ENCODE results near the gene GANAB.
"Not testable (repeated sequence)": the region's sequence is repeated elsewhere in the genome, so short reads cannot be mapped to it uniquely, and the experiment has no call there.

GANAB gene

DNA sequence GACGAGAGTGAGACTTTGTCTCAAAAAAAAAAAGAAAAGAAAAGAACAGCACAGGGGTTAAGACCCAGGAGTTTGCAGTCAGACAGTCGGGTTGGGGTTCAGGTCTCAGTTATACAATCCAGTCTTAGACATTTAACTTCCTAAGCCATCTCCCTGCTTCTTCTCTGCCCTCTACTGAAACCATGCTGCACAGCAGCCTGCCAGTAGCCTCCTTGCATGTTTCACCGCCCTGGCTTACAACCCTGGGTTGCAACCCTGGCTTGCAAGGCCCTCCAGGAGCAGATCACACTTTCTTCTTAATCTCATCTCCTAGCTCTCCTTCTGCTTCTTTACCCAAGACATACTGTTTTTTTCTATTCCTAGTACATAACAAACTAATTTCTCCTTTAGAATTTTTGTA is 18.7 kb downstream of the GANAB start:
- DNase-seq (ENCODE audit: extremely low read depth in 1 of 2, low read depth in 1 of 2), result no peak

DNA sequence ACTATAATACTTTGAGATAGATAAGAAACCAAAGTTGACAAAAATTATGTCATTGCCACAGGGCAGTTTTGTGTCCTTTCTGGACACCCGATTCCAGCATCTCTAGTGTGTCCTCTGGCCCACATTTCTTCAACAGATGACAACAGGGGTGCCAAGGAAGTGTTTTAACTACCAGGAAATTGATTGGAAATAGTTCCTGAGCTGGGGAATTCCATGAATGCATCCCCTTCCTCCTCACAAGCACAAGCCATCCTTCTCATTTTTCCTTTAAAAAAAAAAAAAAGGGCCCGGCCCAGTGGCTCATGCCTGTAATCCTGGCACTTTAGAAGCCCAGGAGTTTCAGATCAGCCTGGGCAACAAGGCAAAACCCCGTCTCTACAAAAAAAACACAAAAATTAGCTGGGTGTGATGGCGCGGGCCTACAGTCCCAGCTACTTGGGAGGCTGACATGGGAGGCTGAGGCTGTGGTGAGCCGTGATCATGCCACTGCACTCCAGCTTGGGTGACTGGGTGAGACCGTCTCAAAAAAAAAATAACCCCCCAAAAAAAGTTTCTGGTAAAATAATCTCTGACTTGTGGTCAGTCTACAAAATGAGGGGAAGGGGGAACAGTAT is 23.8 kb downstream of the GANAB start:
- no peak for DNase-seq (ENCODE audit: extremely low read depth in 1 of 2, low read depth in 1 of 2)

DNA sequence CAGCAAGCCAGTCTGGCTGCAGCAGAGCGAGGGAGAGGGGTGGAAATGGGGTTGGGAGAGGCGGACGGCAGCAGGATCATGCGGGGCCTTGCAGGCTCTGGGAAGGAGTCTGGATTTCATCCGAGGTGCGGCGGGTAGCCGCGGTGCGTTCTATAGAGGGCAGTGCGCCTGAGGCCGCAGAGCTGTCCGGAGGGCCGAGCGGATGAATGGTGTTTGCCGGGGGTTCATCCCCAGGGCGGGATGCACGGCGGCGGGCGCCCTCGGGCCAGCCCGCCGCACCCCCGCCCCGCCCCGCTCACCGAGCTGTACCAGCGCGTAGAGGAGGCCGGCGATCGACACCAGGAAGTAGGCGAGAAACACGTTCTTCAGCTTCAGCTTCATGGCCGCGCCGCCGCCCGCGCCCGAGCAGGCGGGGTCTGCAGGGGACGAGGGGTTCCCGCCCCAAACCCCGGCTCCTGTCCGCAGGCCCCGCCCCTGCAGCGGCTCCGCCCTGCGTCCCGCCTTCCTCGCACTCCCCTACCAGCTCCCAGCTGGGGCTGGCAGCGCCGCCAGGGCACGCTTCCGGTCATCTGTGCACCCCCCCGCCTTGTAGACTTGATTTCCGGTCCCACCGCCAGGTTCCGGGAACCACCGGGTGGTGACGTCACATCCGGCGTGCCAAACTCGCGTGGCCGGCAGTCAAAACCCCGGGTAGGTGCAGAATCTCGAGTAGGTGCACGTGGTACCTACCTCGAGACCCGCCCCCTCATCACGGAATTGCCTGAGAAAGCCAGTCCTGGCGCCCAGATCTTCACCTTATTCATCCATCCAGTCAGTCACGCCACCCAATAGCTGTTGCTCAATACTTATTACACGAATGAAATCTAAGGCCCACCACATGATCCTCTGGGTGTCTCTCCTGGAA is 24.6 kb downstream of the GANAB start, which contains the start of gene B3GAT3:
Gene B3GAT3, minus strand, starts transcription at position 420 of the 904 bp plus-strand sequence. Its CDS starts 39 bp downstream, at position 381.
- peak; percentile 94 for DNase-seq (ENCODE audit: extremely low read depth in 1 of 2, low read depth in 1 of 2)

DNA sequence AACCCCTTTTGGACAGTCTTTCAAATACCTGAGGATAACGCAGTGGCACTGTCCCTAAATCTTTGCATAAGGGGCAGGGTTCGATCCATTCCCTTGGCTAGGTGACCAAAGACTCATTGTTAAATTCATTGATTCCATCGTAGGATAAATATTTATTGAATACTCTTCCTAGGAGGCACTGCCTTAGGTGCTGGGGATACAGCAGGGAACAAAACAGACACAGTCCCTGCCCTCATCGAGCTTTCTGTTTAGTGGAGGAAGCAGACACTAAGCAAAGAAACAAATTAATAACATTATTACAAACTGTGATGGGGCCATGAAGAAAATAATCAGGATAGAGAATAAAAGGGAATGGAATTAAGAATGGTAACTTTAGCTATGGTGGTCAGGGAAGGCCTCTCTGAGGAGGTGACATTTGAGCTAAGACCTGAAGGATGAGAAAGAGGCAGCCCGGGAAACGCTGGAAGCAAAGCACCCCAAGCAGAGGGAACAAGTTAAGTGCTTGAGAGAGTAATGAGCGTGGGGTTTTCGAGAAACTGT is 25.3 kb downstream of the GANAB start:
- no peak for DNase-seq (ENCODE audit: extremely low read depth in 1 of 2, low read depth in 1 of 2)

DNA sequence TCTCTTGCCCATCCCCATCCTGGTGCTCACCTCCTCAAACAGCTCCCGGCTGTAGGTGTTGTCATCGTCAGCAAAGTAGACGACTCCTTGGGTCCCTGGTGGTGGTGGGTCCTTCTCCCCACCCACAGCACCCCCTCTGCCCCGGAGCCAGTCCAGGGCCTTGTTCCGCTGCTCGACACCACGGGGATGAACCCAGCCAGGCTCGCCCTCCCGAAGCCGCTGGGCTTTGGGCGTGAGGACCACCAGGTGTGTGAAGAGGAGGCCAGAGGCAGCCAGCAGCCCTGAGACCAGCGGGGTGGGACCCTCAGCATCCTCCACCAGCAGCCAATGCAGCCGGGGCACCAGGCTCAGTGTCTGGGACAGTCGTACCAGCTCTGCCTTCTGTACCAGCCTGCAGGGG is 29.5 kb downstream of the GANAB start:
- not testable (repeated sequence) for DNase-seq (ENCODE audit: extremely low read depth in 1 of 2, low read depth in 1 of 2)

DNA sequence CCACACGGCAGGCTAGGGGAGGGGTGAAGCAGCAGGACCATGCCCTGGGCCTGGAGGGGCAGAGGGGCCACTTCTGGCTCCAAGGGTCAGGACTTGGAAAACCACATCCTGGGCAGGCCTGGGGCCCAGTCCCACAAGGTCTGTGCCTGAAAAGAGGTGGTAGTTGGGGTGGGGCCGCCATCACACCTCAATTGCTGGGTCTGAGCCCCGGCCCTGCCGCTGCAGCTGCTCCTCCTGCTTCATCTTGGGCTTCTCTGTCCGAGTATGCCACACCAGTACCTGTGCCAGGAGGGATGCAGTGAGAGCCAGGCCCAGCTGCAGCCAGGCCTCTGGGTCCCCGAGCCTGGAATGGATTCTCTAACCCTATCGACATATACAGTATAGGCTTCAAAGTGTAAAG is 30.9 kb downstream of the GANAB start:
- DNase-seq (ENCODE audit: extremely low read depth in 1 of 2, low read depth in 1 of 2), result no peak

DNA sequence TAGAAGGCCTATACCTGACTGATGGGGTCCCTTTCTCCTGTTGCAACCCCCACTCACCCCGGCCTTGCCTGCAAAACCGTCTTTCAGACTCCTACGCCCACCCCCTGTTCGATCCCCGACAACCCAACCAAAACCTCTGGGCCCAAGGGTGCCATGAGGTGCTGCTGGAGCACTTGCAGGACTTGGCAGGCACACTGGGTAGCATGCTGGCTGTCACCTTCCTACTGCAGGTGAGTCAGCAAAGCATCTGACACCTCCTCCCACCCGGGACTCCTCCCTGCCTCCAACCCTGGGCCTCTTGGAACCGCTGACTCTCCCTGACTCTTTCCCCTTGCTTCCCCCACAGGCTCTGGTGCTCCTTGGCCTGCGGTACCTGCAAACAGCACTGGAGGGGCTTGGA is 32.1 kb downstream of the GANAB start:
- no peak for DNase-seq (ENCODE audit: extremely low read depth in 1 of 2, low read depth in 1 of 2)

DNA sequence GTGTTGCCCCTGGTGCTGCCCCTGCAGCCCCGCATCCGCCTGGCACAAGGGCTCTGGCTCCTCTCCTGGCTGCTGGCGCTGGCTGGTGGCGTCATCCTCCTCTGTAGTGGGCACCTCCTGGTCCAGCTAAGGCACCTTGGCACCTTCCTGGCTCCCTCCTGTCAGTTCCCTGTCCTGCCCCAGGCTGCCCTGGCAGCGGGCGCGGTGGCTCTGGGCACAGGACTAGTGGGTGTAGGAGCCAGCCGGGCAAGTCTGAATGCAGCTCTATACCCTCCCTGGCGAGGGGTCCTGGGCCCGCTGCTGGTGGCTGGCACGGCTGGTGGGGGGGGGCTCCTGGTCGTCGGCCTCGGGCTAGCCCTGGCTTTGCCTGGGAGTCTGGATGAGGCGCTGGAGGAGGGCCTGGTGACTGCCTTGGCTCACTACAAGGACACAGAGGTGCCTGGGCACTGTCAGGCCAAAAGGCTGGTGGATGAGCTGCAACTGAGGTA is 33.1 kb downstream of the GANAB start:
- no peak for DNase-seq (ENCODE audit: extremely low read depth in 1 of 2, low read depth in 1 of 2)

DNA sequence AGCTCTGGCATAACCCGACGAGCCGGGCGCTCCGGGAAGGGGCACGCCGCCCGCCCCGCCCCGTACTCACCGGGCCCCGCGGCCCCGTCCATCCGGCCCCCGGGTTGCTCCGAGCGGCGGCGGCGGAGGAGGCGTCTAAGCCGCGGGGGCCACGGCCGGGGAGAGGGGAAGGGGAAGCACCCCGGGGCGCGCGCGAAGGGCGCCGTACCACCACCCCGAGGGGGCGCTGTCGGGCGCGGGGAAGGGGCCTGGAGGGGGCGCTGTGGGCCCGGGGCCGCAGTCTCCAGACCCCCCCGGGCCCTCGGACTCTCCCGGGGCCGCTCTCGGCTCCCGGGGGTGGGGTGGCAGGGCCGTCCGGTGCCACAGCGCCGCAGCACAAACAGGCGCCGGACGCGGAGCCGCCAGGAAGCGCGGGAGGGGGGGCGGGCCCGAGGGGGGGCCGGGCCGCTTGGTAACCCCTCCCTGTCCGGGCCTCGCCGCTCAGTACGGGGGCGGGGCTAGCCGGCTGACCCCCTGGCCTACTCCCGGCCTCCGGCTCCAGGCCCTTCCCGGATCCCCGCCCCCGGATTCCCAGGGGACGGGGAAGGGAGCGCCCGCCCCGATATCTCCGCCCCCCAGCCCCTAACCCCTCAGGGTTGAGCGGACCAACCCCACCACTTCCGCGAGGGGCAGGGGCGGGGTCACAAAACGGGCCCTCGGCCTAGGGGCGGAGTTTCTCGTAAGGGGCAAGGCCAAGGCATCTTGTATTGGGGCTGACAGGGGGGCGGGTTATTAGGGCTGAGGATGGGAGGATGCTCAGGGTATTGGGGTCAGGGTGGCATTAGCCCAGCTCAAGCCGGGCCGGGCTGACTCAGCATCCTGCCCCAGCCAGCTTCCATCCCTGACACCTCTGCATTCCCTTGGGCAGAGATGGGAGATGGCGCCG is 33.8 kb downstream of the GANAB start, which contains the start of the genes EML3 and ROM1:
Gene EML3, minus strand, starts transcription at position 410 of the 925 bp plus-strand sequence. Its CDS starts 318 bp downstream, at position 92.
Gene ROM1, plus strand, starts transcription at position 892 of the 925 bp plus-strand sequence. Its CDS starts 25 bp downstream, at position 917.
- peak; percentile 68 to 79 for DNase-seq (ENCODE audit: extremely low read depth in 1 of 2, low read depth in 1 of 2)

DNA sequence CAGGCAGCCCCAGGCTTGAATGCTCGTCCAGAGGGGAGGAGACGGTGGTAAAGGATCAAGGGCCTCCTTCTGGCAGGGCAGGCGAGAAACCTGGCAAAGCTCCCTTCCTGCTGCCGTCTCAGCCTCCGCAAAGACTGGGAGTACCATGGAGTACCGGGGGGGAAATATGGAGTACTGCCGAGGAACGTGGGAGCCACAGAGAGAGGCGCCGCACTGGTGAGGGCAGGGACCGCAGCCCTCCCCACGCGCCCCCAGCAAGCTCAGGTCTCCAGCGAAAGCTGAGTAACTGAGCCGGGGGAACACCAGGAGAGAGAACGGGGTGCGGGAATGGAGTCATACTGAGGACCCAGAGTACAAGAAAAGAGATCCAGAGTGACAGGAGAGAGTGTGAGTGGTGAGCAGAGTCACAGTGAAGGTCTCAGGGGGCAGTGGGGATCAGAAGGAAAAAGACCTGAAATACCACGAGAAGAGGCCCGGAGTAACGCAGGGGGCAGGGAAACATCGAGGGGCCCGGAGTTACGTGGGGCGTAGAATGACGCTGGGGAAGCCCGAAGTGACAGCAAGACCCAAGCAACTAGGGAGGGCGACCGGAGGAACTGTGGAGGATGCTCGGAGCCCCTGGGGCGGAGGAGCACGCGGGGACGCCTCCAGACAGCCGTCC is 34.6 kb downstream of the GANAB start:
- DNase-seq (ENCODE audit: extremely low read depth in 1 of 2, low read depth in 1 of 2), result no peak

DNA sequence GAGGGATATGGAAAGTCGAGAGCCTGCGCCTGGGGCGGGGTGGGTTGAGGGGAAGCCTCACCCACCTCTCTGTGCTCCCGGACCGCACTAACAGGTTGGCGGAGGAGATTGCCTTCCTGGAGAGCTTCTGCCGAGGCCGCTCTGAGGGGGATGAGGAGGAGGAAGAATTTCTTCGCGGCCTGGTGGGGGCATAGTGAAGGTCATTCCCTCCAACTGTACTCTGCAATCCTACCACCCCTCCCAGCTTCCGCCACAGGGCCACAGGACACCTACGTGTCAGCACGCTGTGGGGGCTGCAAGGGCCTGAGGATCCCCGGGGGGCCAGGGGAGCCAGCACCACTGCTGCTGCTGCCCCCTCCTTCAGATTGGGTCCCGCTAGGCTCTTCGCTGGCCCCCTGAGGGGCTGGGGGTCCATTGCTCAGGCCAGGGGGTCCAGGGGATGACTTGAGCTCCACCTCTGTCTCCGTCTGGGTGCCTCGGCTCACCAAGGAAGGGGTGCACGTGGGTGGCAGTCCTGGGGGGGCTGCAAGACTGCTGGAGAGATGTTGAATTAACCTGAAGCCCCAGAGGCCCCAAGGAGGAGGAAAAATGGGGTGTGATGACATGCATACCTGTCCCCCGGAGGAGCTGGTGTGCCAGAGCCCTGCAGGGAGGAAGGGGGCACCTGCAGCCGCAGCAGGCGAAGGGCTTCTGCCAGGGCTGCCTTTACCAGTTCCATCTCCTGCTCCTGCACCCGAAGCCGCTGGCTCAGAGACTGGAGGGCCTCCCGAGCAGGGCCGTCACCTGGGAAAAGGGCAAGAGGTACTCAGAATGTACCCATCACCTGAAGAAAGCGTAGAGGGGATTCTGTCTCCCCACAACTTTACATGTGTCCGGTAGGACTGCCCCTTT is 35.4 kb downstream of the GANAB start:
- DNase-seq (ENCODE audit: extremely low read depth in 1 of 2, low read depth in 1 of 2), result no peak

DNA sequence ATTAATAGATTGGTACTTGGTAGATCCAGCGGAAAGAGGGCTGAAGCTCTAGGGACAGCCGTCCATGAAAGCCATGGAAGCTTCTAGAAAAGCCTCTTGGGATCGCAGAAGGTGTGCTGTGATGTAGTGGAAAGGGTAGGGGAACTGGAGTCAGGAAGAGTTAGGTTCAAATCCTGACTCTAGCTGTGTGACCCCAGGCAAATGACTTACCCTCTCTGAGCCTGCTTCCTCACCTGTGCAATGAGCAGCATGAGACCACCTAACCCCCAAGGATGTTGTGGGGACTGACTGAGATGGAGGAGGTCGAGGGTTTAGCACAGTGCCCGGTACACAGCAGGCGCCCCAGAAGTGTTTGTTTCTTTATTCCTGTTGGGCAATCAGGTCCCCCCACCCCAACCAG is 36.0 kb downstream of the GANAB start:
- DNase-seq (ENCODE audit: extremely low read depth in 1 of 2, low read depth in 1 of 2), result no peak

DNA sequence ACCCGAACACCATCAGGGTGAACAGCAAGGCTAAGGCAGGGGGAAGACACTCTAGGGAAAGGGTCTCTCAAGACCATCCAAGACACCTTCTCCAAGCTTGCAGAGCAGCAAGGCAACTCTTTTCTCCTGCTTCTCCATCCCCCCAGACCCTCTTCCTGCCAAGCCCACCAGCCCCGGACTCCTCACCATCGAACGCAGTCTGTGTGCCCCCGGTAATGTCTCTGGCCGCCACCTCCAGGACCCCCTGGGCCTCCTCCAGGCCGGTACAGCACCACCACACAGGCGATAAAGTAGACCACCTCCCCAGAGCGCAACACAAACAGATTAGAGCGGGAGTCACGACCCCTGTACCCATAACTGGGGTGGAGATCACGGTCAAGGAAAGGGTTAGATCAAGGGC is 37.6 kb downstream of the GANAB start:
- no peak for DNase-seq (ENCODE audit: extremely low read depth in 1 of 2, low read depth in 1 of 2)

DNA sequence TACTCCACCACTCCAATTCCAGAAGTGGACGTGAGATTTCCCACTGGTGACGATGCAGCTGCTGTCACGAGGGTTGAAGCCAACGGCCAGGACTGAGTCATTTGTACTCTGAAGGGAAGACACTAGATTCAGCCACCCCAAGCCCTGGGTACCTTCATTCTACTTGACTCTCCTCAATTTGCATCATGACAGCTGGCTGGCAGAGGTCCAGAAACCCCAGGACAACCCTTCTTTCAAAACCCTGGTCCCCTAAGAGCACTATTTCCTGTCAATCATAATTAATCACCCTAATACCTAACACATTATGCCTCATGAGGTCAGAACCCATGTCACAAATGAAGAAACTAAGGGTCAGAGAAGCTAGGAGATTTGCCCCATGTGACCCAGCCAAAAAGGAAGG is 38.7 kb downstream of the GANAB start:
- DNase-seq (ENCODE audit: extremely low read depth in 1 of 2, low read depth in 1 of 2), result no peak

DNA sequence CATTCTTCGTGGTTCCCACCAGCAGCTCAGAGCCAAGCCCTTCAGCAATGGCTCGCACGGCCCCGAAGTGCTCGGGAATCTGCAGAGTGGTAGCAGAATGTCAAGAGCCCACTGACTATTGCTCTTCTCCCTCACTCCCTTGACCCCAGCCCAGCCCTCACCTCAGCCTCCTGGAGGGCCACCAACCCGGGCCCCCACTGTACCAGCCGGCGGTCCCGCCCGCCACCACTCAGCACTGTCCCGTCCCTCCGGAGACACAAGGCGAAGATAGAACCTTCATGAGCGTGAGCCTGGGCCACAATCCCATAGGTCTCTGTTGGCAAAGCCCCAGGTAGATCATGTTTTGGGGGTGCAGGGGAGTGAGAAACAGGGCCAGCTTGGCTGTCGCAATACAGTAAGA is 40.5 kb downstream of the GANAB start:
- no peak for DNase-seq (ENCODE audit: extremely low read depth in 1 of 2, low read depth in 1 of 2)

DNA sequence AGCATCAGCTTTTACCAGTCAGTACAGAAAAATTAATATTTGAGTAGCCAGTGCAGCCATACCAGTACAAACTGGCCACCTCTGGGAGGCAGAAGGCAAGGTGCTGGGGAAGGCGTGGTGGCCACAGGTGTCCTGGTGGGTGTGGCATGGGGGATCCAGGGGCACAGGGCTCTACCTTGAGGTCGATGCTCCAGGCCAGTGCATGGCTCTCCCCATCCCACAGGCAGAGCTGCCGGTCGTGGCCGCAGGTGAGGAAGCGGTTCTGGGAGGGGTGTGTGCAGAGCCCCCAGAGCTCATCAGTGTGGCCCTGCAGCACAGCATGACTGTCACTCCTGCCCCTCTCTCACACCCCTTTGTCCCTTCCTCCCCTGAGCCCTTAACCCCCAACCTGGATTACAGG is 40.9 kb downstream of the GANAB start:
- DNase-seq (ENCODE audit: extremely low read depth in 1 of 2, low read depth in 1 of 2), result no peak

DNA sequence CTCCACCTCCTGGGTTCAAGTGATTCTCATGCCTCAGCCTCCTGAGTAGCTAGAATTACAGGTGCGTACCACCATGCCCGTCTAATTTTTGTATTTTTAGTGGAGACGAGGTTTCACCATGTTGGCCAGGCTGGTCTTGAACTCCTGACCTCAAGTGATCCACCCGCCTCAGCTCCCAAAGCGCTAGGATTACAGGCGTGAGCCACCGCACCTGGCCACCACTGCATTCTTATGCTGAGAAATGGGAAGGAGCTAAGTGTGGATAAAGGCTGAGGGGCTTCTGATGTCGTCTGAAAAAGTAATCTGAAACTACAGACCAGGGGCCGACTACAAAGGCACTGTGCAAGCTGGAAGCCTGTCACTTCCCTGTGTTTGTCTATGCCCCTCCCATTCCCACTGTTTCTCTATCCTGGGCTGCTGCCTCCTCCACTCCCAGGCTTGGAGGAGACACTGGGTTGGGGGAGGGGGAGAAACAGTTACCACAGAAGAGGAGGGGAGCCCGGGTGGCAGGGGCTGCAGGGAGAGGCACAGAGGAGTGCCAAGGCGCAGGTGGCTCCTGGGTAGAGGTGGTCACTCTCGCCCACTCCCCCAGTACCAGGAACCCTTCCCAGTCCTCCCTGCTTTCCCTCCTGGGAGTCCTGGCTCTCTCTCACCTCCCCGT is 41.8 kb downstream of the GANAB start:
- DNase-seq (ENCODE audit: extremely low read depth in 1 of 2, low read depth in 1 of 2), result no peak

DNA sequence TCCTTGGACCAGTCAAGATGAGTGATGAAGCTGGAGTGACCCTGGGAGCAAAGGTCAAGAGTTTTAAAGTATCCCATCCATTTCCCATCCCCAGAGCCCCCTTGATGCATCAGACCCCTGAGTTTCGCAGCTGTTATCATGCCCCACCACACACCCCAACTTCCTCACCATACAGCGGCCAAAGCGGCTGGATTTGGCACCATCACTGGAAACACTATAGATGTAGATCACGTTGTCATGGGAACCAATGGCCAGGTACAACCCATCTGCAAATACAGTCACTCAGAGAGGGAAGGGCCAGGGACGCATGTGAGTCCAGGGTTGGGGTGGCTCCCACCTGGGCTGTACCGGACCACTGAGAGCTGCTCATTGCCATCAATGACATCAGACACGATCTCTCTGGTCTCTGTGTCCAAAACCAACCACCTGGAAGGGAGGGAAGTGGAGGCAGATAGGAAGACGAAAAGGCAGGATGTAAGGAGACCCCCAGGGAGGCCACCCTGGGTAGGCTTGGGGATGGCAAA is 42.6 kb downstream of the GANAB start:
- no peak for DNase-seq (ENCODE audit: extremely low read depth in 1 of 2, low read depth in 1 of 2)
